PFSK-1 (cell line): ENCODE measurements around the gene ACOX3.

ENCODE experiments used
- SIN3A ChIP-seq: IDR thresholded peaks from 2 replicates; pipeline ENCODE4 v1.6.1; 2012; ENCODE audit warnings: mild to moderate bottlenecking, low read length, moderate library complexity, borderline replicate concordance; ENCODE audit not compliant: insufficient read depth
- TAF1 ChIP-seq: IDR thresholded peaks from 2 replicates; pipeline ENCODE4 v1.6.1; 2012; ENCODE audit warnings: low read length, control low read depth, borderline replicate concordance; ENCODE audit not compliant: insufficient read depth
- TF ChIP-seq, protein P1 (sequence below), 2 experiments: IDR thresholded peaks; 2 replicates each; pipeline versions ENCODE4 v1.6.1 to v1.8.0; 2011 to 2012; ENCODE audit warnings: low read depth in 2 of 2, low read length in 2 of 2, control low read depth in 1 of 2, inconsistent platforms in 1 of 2, mild to moderate bottlenecking in 1 of 2, moderate library complexity in 1 of 2; ENCODE audit not compliant: insufficient read depth in 1 of 2

GRCh38 chr4:8433136-8433535, 7.4 kb downstream of the ACOX3 start:
- TF ChIP-seq TAF1 = no peak
- TF ChIP-seq, protein P1, sequence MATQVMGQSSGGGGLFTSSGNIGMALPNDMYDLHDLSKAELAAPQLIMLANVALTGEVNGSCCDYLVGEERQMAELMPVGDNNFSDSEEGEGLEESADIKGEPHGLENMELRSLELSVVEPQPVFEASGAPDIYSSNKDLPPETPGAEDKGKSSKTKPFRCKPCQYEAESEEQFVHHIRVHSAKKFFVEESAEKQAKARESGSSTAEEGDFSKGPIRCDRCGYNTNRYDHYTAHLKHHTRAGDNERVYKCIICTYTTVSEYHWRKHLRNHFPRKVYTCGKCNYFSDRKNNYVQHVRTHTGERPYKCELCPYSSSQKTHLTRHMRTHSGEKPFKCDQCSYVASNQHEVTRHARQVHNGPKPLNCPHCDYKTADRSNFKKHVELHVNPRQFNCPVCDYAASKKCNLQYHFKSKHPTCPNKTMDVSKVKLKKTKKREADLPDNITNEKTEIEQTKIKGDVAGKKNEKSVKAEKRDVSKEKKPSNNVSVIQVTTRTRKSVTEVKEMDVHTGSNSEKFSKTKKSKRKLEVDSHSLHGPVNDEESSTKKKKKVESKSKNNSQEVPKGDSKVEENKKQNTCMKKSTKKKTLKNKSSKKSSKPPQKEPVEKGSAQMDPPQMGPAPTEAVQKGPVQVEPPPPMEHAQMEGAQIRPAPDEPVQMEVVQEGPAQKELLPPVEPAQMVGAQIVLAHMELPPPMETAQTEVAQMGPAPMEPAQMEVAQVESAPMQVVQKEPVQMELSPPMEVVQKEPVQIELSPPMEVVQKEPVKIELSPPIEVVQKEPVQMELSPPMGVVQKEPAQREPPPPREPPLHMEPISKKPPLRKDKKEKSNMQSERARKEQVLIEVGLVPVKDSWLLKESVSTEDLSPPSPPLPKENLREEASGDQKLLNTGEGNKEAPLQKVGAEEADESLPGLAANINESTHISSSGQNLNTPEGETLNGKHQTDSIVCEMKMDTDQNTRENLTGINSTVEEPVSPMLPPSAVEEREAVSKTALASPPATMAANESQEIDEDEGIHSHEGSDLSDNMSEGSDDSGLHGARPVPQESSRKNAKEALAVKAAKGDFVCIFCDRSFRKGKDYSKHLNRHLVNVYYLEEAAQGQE (IDR thresholded peaks at IDR 0.05; ENCODE audit: insufficient read depth in 1 of 2, low read depth in 2 of 2, low read length in 2 of 2) = no peak
- no peak for TF ChIP-seq SIN3A
